Skeletal muscle satellite cell (primary cell): Measurements from ENCODE around the gene THBS2.

ENCODE experiments used
- H3K27me3 ChIP-seq: 2 replicates; pipeline ENCODE4 v1.7.0; 2013; ENCODE audit warnings: low read length; ENCODE audit not compliant: control insufficient read depth, insufficient read depth
- H3K36me3 ChIP-seq: 2 replicates; pipeline ENCODE4 v1.7.0; 2013; ENCODE audit warnings: mild to moderate bottlenecking, control low read depth, low read length; ENCODE audit not compliant: insufficient read depth
- H3K4me1 ChIP-seq: 2 replicates; pipeline ENCODE4 v1.7.0; 2013; ENCODE audit warnings: low read length; ENCODE audit not compliant: control insufficient read depth, insufficient read depth
- H3K4me2 ChIP-seq: 2 replicates; pipeline ENCODE4 v1.7.0; 2013; ENCODE audit warnings: mild to moderate bottlenecking, low read length
- H3K4me3 ChIP-seq: 2 replicates; pipeline ENCODE4 v1.7.0; 2013; ENCODE audit warnings: low read length
- H3K9ac ChIP-seq: 2 replicates; pipeline ENCODE4 v1.7.0; 2013; ENCODE audit warnings: mild to moderate bottlenecking, low read depth, low read length, moderate library complexity
- H3K9me3 ChIP-seq: replicated peaks from 2 replicates; pipeline ENCODE4 v1.7.0; 2013; ENCODE audit warnings: mild to moderate bottlenecking, control low read depth, low read length

THBS2 gene

GRCh38 chr6:169256518-169256917, 2.9 kb upstream of the THBS2 start:
- Histone ChIP-seq H3K9ac (no peak overlapping the region), H3K27me3 (peaks cover 3% of the 10 kb centered on the region), H3K4me3 (no peak overlapping the region), H3K4me1 (no peaks in the 10 kb centered on the region), H3K9me3 (no peaks in the 10 kb centered on the region), H3K4me2 (no peak overlapping the region), H3K36me3 (no peaks in the 10 kb centered on the region)

DNA sequence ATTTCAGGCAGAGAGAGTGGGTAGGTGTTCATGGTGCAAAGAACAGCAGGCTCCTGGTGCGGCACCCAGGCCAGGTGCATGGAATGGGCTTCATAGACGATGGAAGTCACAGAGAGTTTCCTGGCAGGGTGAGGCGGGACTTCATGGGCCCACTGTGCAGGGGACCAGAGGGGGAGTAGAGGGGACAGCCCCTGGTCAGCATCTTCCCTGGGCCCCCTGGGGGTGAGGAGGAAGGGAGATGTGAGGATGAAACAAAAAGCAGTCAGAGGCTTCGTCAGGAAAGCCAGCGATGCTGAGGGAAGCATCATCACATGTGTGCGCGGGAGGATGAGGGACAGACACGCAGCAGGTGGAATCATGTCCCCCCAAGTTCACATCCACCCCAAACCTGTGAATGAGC, 2.4 kb upstream of the THBS2 start:
- no peaks in the 10 kb centered on the region for H3K9me3 ChIP-seq
- no peak overlapping the region for H3K4me3 ChIP-seq
- H3K4me1 ChIP-seq = peaks cover 4% of the 10 kb centered on the region
- H3K27me3 ChIP-seq = peaks cover 3% of the 10 kb centered on the region
- H3K4me2 ChIP-seq = no peak overlapping the region
- H3K9ac ChIP-seq = no peak overlapping the region
- no peaks in the 10 kb centered on the region for H3K36me3 ChIP-seq

- Histone ChIP-seq H3K4me3 (no peak overlapping the region), H3K4me2 (no peak overlapping the region), H3K27me3 (peaks cover 3% of the 10 kb centered on the region), H3K9me3 (no peaks in the 10 kb centered on the region), H3K9ac (no peak overlapping the region), H3K36me3 (no peaks in the 10 kb centered on the region), H3K4me1 (peaks cover 8% of the 10 kb centered on the region)
Observed at GRCh38 chr6:169255643-169256042, 2.0 kb upstream of the THBS2 start.

DNA sequence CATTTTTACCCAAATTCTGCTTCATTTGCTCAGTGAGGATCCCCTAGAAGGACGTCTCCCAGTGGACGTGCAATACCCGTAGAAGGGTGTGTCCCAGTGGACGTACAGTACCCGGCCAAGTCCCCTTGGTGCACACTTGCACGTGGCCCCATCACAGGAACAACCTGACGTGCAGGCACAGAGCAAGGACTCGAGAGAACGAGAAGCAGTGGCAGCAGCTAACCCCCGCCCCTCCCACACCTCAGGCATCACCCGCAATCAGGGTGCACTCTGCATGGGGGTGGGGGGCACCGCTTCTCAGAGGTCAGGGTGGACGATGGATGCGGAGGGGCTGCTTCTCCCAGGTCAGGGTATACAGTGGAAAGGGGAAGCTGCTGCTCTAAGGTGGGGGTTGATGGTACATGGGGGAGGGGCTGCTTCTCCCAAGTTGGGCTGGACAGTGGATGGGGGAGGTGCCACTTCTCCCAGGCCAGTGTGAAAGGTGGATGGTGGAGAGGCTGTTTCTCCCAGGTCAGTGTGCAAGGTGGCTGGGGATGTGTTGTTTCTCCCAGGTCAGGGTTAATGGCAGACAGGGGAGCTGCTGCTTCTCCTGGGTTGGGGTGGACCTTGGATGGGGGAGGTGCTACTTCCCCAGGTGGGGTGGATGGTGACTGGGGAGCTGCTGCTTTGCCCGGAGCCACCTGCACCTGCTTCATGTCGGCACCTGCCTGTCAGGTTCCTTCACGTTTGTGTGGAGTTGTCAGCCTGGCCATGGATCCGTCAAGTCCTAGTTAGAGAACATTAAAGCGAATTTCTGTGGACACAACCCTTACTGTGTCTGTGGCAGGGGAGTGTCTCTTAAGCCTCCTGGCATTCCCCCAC, 1.0 kb upstream of the THBS2 start:
- no peak overlapping the region for H3K4me2 ChIP-seq
- peaks cover 11% of the 10 kb centered on the region for H3K4me1 ChIP-seq
- H3K4me3 ChIP-seq = no peak overlapping the region
- no peaks in the 10 kb centered on the region for H3K36me3 ChIP-seq
- H3K9ac ChIP-seq = no peak overlapping the region
- peaks cover 3% of the 10 kb centered on the region for H3K27me3 ChIP-seq
- no peaks in the 10 kb centered on the region for H3K9me3 ChIP-seq

- H3K4me2 ChIP-seq = peak overlapping the region; percentile 72
- H3K4me1 ChIP-seq = peaks cover 11% of the 10 kb centered on the region
- H3K9ac ChIP-seq = no peak overlapping the region
- H3K27me3 ChIP-seq = peaks cover 3% of the 10 kb centered on the region
- no peaks in the 10 kb centered on the region for H3K36me3 ChIP-seq
- H3K9me3 ChIP-seq = no peaks in the 10 kb centered on the region
- H3K4me3 ChIP-seq = peak overlapping the region; percentile 64
Observed at GRCh38 chr6:169252505-169253189, 999 bp downstream of the THBS2 start.

DNA sequence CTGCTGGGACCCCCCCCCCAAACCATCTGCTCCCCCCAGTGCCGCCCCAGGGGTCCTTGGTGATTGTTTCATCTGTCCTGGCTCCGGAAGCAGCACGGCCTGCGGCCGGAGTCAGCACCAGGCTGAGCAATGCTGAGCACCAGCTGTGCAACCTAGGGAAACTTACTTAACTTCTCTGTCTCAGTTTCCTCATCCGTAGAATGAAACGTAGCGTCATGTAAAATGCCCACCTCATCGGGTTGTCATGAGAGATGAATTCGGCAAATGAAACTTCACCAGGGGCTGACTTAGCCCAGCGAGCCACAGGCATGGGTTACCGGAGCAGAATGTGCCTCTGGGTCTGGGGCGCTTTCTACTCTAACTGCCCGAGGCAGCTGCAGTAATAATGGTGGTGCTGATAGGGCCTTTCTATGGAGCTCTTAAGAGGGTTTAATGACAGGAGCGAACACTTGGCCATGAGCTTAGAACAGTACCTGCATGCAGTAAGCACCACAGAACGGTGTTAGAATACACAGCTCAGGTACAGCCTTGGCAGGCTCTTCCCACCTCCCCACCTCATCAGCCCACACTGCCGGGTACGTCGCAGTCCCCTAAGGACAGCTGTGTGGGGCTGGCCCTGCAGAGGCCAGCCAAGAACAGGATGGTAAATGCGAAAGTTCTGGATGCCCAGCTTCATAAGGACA, 1.7 kb downstream of the THBS2 start:
- Histone ChIP-seq H3K27me3 (peaks cover 3% of the 10 kb centered on the region), H3K4me1 (peaks cover 11% of the 10 kb centered on the region), H3K9ac (no peak overlapping the region), H3K36me3 (no peaks in the 10 kb centered on the region), H3K4me3 (peak overlapping the region; percentile 64), H3K4me2 (peak overlapping the region; percentile 72), H3K9me3 (no peaks in the 10 kb centered on the region)

- no peak overlapping the region for H3K9ac ChIP-seq
- no peak overlapping the region for H3K4me3 ChIP-seq
- peaks cover 11% of the 10 kb centered on the region for H3K4me1 ChIP-seq
- H3K4me2 ChIP-seq = peak overlapping the region; percentile 59
- no peaks in the 10 kb centered on the region for H3K36me3 ChIP-seq
- H3K9me3 ChIP-seq = no peaks in the 10 kb centered on the region
- H3K27me3 ChIP-seq = no peaks in the 10 kb centered on the region
Observed at GRCh38 chr6:169251371-169251802, 2.3 kb downstream of the THBS2 start.

- Histone ChIP-seq H3K4me1 (peaks cover 11% of the 10 kb centered on the region), H3K4me2 (peak overlapping the region; percentile 59), H3K27me3 (no peaks in the 10 kb centered on the region), H3K9ac (peak overlapping the region; percentile 32), H3K36me3 (no peaks in the 10 kb centered on the region), H3K9me3 (no peaks in the 10 kb centered on the region), H3K4me3 (peak overlapping the region; percentile 46)
Observed at GRCh38 chr6:169250660-169251059, 3.0 kb downstream of the THBS2 start.

DNA sequence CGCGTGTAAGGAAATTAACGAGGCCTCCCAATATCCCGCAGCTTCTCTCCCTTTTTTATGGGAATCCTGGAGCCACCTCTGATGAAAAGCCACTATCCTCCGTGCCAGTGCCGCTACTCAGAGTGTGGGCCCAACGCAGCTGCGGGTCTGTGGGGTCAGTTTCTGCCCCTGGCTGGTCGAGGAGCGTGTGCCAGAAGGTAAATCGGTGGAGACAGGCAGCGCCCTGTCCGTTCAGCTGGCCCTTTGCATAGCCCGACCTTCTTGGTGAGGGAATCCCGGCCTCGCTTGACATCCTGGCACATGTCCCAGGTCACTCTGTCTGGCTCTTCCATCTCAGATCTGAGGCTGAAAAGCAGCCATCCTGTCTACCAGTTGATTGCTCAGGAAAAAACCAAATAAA, 4.6 kb downstream of the THBS2 start:
- H3K27me3 ChIP-seq = no peaks in the 10 kb centered on the region
- H3K4me1 ChIP-seq = peaks cover 11% of the 10 kb centered on the region
- no peak overlapping the region for H3K9ac ChIP-seq
- no peaks in the 10 kb centered on the region for H3K9me3 ChIP-seq
- H3K4me2 ChIP-seq = no peak overlapping the region
- no peaks in the 10 kb centered on the region for H3K36me3 ChIP-seq
- no peak overlapping the region for H3K4me3 ChIP-seq

DNA sequence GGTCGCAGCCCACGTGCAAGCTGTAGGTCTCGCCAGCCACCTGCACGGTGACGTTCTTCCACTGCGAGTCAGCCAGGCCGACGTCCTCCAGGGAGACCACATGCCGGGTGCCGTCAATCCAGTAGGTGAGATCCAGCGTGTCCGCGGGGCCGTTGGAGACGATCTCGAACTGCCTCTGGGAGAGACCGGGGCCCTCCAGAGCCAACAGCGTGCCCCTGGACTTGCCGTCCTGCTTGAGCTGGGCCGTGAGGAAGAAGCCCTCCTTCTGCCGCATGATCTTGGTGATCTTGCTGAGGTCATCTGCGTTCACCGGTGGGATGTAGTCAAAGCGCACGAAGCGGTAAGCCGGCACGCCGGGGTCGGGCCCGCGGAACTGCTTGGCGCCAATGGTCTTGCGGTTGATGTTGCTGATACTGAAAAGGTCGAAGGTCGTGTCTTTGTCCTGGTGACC, 5.1 kb downstream of the THBS2 start:
- Histone ChIP-seq H3K27me3 (no peaks in the 10 kb centered on the region), H3K4me3 (no peak overlapping the region), H3K4me2 (no peak overlapping the region), H3K4me1 (peaks cover 11% of the 10 kb centered on the region), H3K9ac (no peak overlapping the region), H3K9me3 (no peaks in the 10 kb centered on the region), H3K36me3 (no peaks in the 10 kb centered on the region)

DNA sequence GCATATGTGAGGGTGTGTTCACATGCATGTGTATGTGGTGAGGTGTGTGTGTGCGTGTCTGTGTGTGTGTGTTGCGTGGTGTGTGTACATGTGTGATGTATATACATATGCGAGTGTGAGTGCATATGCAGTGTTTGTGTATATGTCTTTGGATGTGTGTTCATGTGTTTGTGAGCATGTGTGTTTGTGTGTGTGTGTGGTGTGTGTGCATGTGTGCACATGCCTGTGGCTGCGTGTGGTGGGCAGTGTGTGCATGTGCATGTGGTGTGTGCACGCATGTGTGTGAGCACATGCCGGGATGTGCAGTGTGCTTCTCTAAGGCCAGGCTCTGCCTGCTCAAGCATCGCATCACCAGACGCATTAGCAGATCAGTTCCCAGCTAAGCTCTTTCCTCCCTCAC, 5.7 kb downstream of the THBS2 start:
- Histone ChIP-seq H3K9me3 (no peaks in the 10 kb centered on the region), H3K36me3 (no peaks in the 10 kb centered on the region), H3K4me3 (no peak overlapping the region), H3K9ac (no peak overlapping the region), H3K4me2 (no peak overlapping the region), H3K27me3 (no peaks in the 10 kb centered on the region), H3K4me1 (peaks cover 11% of the 10 kb centered on the region)
